Measurements from ENCODE around the gene CYFIP1.

The CYFIP1 gene

DNA sequence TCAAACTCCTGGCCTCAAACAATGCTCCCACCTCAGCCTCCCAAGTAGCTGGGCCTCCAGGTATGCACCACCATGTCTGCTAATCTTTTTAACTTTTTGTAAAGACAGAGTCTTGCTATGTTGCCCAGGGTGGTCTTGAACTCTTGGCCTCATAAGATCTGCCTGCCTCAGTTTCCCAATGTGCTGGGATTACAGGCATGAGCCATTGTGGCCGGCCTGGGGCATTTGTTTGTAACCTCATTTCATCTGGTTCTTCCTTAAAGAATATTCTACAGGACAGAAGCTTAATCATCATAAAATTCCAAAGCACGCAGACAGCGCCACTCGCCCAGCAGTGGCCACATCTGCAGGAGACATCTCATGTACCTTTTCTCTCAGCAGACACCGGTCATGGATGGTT lies 23.6 kb upstream of the CYFIP1 start:
- TF ChIP-seq YY1 (IDR thresholded peaks at IDR 0.05; ENCODE audit: low read depth): no peak
- TF ChIP-seq, protein P1, sequence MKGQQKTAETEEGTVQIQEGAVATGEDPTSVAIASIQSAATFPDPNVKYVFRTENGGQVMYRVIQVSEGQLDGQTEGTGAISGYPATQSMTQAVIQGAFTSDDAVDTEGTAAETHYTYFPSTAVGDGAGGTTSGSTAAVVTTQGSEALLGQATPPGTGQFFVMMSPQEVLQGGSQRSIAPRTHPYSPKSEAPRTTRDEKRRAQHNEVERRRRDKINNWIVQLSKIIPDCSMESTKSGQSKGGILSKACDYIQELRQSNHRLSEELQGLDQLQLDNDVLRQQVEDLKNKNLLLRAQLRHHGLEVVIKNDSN (IDR thresholded peaks at IDR 0.05): no peak
- TF ChIP-seq CEBPB (IDR thresholded peaks at IDR 0.05): no peak
- TF ChIP-seq, protein P2, sequence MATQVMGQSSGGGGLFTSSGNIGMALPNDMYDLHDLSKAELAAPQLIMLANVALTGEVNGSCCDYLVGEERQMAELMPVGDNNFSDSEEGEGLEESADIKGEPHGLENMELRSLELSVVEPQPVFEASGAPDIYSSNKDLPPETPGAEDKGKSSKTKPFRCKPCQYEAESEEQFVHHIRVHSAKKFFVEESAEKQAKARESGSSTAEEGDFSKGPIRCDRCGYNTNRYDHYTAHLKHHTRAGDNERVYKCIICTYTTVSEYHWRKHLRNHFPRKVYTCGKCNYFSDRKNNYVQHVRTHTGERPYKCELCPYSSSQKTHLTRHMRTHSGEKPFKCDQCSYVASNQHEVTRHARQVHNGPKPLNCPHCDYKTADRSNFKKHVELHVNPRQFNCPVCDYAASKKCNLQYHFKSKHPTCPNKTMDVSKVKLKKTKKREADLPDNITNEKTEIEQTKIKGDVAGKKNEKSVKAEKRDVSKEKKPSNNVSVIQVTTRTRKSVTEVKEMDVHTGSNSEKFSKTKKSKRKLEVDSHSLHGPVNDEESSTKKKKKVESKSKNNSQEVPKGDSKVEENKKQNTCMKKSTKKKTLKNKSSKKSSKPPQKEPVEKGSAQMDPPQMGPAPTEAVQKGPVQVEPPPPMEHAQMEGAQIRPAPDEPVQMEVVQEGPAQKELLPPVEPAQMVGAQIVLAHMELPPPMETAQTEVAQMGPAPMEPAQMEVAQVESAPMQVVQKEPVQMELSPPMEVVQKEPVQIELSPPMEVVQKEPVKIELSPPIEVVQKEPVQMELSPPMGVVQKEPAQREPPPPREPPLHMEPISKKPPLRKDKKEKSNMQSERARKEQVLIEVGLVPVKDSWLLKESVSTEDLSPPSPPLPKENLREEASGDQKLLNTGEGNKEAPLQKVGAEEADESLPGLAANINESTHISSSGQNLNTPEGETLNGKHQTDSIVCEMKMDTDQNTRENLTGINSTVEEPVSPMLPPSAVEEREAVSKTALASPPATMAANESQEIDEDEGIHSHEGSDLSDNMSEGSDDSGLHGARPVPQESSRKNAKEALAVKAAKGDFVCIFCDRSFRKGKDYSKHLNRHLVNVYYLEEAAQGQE (IDR thresholded peaks at IDR 0.05; ENCODE audit: low read depth): no peak

DNA sequence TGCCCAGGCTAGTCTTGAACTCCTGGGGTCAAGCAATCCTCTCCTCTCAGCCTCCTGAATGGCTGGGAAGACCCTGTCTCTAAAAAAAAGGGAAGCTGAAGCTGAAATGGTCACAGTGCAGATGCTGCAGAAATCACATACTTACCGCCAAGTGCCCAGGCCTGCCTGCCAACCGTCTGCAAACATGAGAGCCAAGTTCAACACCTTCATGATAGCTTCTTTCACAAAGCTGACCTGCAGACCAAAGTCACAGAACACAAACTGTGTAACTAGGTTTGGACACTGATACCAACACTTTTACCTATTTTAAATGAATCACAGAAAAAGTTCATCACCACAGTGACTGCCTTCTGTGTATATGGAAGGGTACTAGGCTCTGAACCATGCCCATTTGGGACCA lies 22.8 kb upstream of the CYFIP1 start:
- TF ChIP-seq ZBTB7A (IDR thresholded peaks at IDR 0.05; ENCODE audit: low read depth) (no peak), TAF1 (IDR thresholded peaks at IDR 0.05; ENCODE audit: low read depth) (no peak)

DNA sequence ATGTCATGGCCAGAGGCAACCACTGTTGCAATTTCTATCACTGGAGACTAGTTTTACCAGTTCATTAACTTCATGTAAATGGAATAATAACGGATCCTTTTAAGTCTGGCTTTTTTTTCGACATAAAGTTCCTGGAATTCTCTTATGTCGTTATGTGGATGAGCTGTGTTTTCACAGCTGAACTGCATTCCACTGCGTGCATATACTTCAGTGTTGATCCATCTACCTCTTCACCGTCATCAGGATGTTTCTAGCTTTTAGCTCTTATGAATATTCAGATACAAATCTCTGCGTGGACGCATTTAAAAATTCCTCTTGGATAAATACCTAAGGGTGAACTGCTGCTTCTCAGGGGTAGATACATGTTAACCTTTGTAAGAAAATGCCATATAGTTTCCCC lies 15.6 kb upstream of the CYFIP1 start:
- TF ChIP-seq NFIC (IDR thresholded peaks at IDR 0.05): no peak
- TF ChIP-seq CEBPB (IDR thresholded peaks at IDR 0.05): no peak
- TF ChIP-seq EP300 (IDR thresholded peaks at IDR 0.05; ENCODE audit: borderline replicate concordance): no peak
- TF ChIP-seq, protein P3, sequence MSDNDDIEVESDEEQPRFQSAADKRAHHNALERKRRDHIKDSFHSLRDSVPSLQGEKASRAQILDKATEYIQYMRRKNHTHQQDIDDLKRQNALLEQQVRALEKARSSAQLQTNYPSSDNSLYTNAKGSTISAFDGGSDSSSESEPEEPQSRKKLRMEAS (IDR thresholded peaks at IDR 0.05): no peak
- TF ChIP-seq TEAD4 (IDR thresholded peaks at IDR 0.05): no peak
- no peak for TF ChIP-seq EGR1 (IDR thresholded peaks at IDR 0.05)
- TF ChIP-seq RAD21 (IDR thresholded peaks at IDR 0.05; ENCODE audit: low read depth): no peak
- no peak for TF ChIP-seq ZBTB7A (IDR thresholded peaks at IDR 0.05; ENCODE audit: low read depth)
- TF ChIP-seq TAF1 (IDR thresholded peaks at IDR 0.05; ENCODE audit: low read depth): no peak
- TF ChIP-seq YY1 (IDR thresholded peaks at IDR 0.05; ENCODE audit: low read depth): no peak
- TF ChIP-seq CREB1 (IDR thresholded peaks at IDR 0.05; ENCODE audit: low read depth): no peak

DNA sequence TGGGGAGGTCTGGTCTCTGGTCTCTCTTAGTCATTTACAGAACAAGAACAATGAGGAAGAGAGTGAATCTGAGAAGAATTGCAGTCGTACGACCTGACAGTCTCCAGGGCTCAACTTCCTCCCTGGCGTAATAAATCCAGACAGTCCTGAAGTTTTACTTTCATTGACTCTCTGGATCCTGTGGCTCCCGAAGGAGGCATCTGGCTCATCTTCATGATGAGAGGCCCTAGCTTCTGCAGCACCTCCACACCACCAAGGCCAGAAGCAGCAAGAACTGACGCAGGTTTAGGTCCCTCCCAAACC lies 11.8 kb upstream of the CYFIP1 start:
- TF ChIP-seq EP300 (IDR thresholded peaks at IDR 0.05; ENCODE audit: borderline replicate concordance): no peak
- TF ChIP-seq CEBPB (IDR thresholded peaks at IDR 0.05): no peak
- no peak for TF ChIP-seq CREB1 (IDR thresholded peaks at IDR 0.05; ENCODE audit: low read depth)
- TF ChIP-seq, protein P3 (IDR thresholded peaks at IDR 0.05): no peak
- no peak for TF ChIP-seq TCF12 (IDR thresholded peaks at IDR 0.05; ENCODE audit: low read depth)
- no peak for TF ChIP-seq ZBTB7A (IDR thresholded peaks at IDR 0.05; ENCODE audit: low read depth)

DNA sequence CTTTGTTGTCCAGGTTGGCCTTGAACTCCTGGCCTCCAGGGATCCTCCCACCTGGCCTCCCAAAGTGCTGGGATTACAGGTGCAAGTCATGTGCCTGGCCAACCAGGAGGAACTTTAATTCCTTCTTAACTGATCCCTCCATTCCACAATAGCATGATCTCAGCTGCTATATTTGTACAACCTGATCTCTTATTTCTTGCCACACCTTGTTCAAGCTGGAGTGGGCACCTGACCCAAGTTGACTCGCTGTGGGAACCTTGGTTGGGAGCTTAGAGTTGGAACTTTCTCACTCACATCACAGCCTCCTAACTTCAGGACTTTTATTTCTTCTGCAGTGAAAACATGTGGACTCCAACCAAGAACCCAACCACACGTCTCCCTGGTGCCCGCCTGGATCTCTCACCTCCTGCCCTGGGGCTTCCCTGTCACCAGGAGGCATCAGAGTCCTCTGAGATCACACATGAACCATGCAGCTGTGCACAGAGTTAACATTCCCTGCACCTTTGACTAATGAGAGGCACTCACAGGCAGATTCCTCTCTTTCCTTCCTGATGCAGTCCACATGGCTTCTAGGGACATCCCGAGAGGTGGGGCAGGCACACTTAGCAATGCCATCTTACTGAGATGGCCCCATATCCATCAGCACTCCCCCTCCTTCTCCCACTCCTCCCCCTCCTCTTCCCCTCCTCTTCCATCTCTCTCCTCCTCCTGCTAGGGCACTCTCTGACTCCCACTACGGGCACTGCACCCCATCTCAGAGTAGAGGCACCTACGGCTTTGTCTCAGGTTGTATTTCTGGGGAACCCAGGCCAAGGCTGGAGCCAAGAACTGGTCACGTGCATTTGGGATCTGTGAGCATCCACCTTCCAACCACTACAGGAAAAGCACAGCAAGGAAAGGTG lies 9.7 kb upstream of the CYFIP1 start:
- TF ChIP-seq RAD21 (IDR thresholded peaks at IDR 0.05; ENCODE audit: low read depth): peak; percentile 12; the same call in 1 of the 2 replicates
- TF ChIP-seq FOXM1 (IDR thresholded peaks at IDR 0.05; ENCODE audit: borderline replicate concordance, low read depth): no peak
- no peak for TF ChIP-seq CEBPB (IDR thresholded peaks at IDR 0.05)

DNA sequence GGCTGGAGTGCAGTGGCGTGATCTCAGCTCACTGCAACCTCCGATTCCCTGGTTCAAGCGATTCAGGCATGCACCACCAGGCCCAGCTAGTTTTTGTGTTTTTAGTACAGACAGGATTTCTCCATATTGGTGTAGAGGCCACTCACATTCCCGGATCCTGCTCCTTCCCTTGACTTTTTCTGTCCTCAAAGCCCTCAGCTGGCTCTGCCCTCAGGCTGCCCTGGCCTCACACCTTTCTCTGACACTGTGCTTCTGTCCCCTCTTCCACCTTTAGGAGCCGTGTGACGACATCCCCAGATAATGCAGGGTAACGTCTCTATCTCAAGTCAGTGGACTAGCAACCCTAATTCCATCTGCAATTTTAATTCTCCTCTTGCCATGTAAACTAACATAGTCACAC lies 8.6 kb upstream of the CYFIP1 start:
- TF ChIP-seq YY1 (IDR thresholded peaks at IDR 0.05; ENCODE audit: low read depth): no peak
- no peak for TF ChIP-seq RAD21 (IDR thresholded peaks at IDR 0.05; ENCODE audit: low read depth)
- no peak for TF ChIP-seq EGR1 (IDR thresholded peaks at IDR 0.05)
- TF ChIP-seq, protein P1 (IDR thresholded peaks at IDR 0.05): no peak
- TF ChIP-seq, protein P3 (IDR thresholded peaks at IDR 0.05): no peak
- TF ChIP-seq TEAD4 (IDR thresholded peaks at IDR 0.05): no peak
- no peak for TF ChIP-seq FOXM1 (IDR thresholded peaks at IDR 0.05; ENCODE audit: borderline replicate concordance, low read depth)
- TF ChIP-seq TAF1 (IDR thresholded peaks at IDR 0.05; ENCODE audit: low read depth): no peak
- no peak for TF ChIP-seq ZBTB7A (IDR thresholded peaks at IDR 0.05; ENCODE audit: low read depth)
- no peak for TF ChIP-seq TCF12 (IDR thresholded peaks at IDR 0.05; ENCODE audit: low read depth)

DNA sequence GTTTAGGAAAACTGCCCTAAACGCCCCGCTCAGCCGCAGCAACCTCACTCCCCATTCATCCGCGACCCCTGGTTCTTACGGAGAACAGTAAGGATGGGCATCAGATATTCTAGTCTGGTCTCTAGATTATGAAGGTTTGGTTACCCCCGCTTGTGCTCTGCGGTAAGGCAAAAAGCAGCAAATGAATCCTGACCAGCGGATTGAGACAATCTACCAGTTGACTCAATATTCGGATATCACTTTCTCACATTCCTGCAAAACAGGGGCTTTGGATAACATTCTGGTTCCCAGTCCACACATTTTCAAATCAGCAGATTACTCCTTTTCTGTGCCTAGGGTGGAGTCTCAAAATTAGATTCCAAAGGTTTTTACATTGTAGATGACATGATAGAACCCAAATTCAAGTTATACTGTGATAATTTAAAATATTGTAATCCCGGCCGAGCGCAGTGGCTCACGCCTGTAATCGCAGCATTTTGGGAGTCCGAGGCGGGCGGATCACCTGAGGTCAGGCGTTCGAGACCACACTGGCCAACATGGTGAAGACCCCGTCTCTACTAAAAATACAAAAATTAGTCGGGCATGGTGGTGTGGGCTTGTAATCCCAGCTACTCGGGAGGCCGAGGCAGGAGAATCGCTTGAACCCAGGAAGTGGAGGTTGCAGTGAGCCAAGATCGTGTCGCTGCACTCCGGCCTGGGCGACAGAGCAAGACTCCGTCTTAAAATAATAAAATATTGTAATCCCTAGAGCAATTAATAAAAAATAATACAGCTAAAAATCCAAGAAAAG lies 1.1 kb upstream of the CYFIP1 start:
- TF ChIP-seq NFIC (IDR thresholded peaks at IDR 0.05) (no peak), EP300 (IDR thresholded peaks at IDR 0.05; ENCODE audit: borderline replicate concordance) (no peak), FOXM1 (IDR thresholded peaks at IDR 0.05; ENCODE audit: borderline replicate concordance, low read depth) (no peak), TAF1 (IDR thresholded peaks at IDR 0.05; ENCODE audit: low read depth) (no peak), EGR1 (IDR thresholded peaks at IDR 0.05) (no peak)
- TF ChIP-seq, protein P3 (IDR thresholded peaks at IDR 0.05): no peak
- TF ChIP-seq, protein P1 (IDR thresholded peaks at IDR 0.05): peak; percentile 36; the same call in 1 of the 2 replicates
- TF ChIP-seq, protein P2 (IDR thresholded peaks at IDR 0.05; ENCODE audit: low read depth): no peak
